Measurements from ENCODE around the gene POLD4.
"Not testable (repeated sequence)": the region's sequence is repeated elsewhere in the genome, so short reads cannot be mapped to it uniquely, and the experiment has no call there.

POLD4 gene

GRCh38 chr11:67351275-67352005 is 1.9 kb downstream of the POLD4 start:
- DNase-seq: peak; percentile 84 to 88 (median 88)

GRCh38 chr11:67349928-67350465 is 3.3 kb downstream of the POLD4 start:
- DNase-seq: no peak

- no peak for DNase-seq
Measured at GRCh38 chr11:67349457-67349856, 3.9 kb downstream of the POLD4 start.

- no peak for DNase-seq
Measured at GRCh38 chr11:67349036-67349435, 4.3 kb downstream of the POLD4 start.

- DNase-seq: no peak
Measured at GRCh38 chr11:67347964-67348749, 5.2 kb downstream of the POLD4 start.

- DNase-seq: peak in 2 of 3 donors; percentile 63 to 64
Measured at GRCh38 chr11:67345920-67346819, 7.2 kb downstream of the POLD4 start.

- no peak for DNase-seq
Measured at GRCh38 chr11:67345247-67345919, 8.0 kb downstream of the POLD4 start.

- peak in 2 of 3 donors; percentile 26 to 41 for DNase-seq
Measured at GRCh38 chr11:67344264-67344663, 9.1 kb downstream of the POLD4 start.

- no peak for DNase-seq
Measured at GRCh38 chr11:67337257-67337656, 16.1 kb downstream of the POLD4 start.

GRCh38 chr11:67332081-67332691 is 21.2 kb downstream of the POLD4 start:
- DNase-seq: no peak

GRCh38 chr11:67323526-67323925 is 29.8 kb downstream of the POLD4 start:
- DNase-seq: no peak

- DNase-seq: no peak
Measured at GRCh38 chr11:67322049-67322448, 31.3 kb downstream of the POLD4 start.

- DNase-seq: no peak
Measured at GRCh38 chr11:67321313-67321871, 32.0 kb downstream of the POLD4 start.

GRCh38 chr11:67320691-67321090 is 32.7 kb downstream of the POLD4 start:
- DNase-seq: no peak

GRCh38 chr11:67320011-67320410 is 33.3 kb downstream of the POLD4 start:
- no peak for DNase-seq

- DNase-seq: not testable (repeated sequence)
Measured at GRCh38 chr11:67318876-67319275, 34.5 kb downstream of the POLD4 start.

GRCh38 chr11:67317888-67318555 is 35.3 kb downstream of the POLD4 start:
- no peak for DNase-seq

GRCh38 chr11:67317205-67317887 is 36.0 kb downstream of the POLD4 start:
- peak; percentile 97 to 100 (median 98) for DNase-seq

- no peak for DNase-seq
Measured at GRCh38 chr11:67316882-67317204, 36.5 kb downstream of the POLD4 start.

- DNase-seq: no peak
Measured at GRCh38 chr11:67315325-67315909, 37.9 kb downstream of the POLD4 start.

Data from suppressor macrophage treated with lipopolysaccharide for 1 hour (primary cell).